Transverse colon (tissue), 4 donors: ENCODE data around the gene SLC35F5. TPM values are rescaled to one million over a fixed set of nuclear protein-coding genes. Genes with fewer than 3 reads are reported as not detected.

Source experiments
- DNase-seq: peaks from one replicate; pipeline ENCODE4 v3.0.0-alpha.2; 2019
- H3K27ac ChIP-seq, 4 donors: fragments of 200-600 bp; sonication (generic); 2 replicates each; pipeline ENCODE4 v1.5.1; 2016 to 2018; ENCODE audit warnings: inconsistent platforms in 4 of 4
- H3K27me3 ChIP-seq: fragments of 200-600 bp; sonication (generic); 2 replicates; pipeline ENCODE4 v1.5.1; 2017; ENCODE audit warnings: inconsistent platforms
- H3K36me3 ChIP-seq, 4 donors: fragments of 200-600 bp; sonication (generic); 2 replicates each; pipeline ENCODE4 v1.5.1; 2017 to 2019; ENCODE audit warnings: inconsistent platforms in 4 of 4
- H3K4me1 ChIP-seq, 4 donors: fragments of 200-600 bp; sonication (generic); 2 replicates each; pipeline ENCODE4 v1.5.1; 2017 to 2020; ENCODE audit warnings: inconsistent platforms in 4 of 4
- H3K4me3 ChIP-seq, 4 donors: fragments of 200-600 bp; sonication (generic); 1 replicate in 1 of 4; 2 replicates in 3 of 4; pipeline versions ENCODE4 v1.5.1 to v1.6.1; 2017 to 2019; ENCODE audit warnings: inconsistent platforms in 4 of 4
- H3K9me3 ChIP-seq, 2 donors: fragments of 200-600 bp; sonication (generic); 2 replicates each; pipeline ENCODE4 v1.5.1; 2017 to 2019; ENCODE audit warnings: inconsistent platforms in 2 of 2
- CTCF ChIP-seq, 5 experiments: fragments of 200-600 bp in 3 of 5; fragments of 450-650 bp in 2 of 5; sonication (generic) in 3 of 5; IDR thresholded peaks; 1 replicate in 2 of 5; 2 replicates in 3 of 5; pipeline ENCODE4 v1.5.1; 2016 to 2017; ENCODE audit warnings: antibody characterized with exemption in 5 of 5, inconsistent platforms in 3 of 5, mild to moderate bottlenecking in 2 of 5, moderate library complexity in 1 of 5
- EP300 ChIP-seq: sonication (generic); formaldehyde crosslinking; IDR thresholded peaks from one replicate; pipeline ENCODE4 v1.6.1; 2017; ENCODE audit warnings: antibody characterized with exemption, low read depth
- POLR2A ChIP-seq: fragments of 450-650 bp; IDR thresholded peaks from one replicate; pipeline ENCODE4 v1.6.1; 2016; ENCODE audit warnings: antibody characterized with exemption, mild to moderate bottlenecking, moderate library complexity
- POLR2AphosphoS5 ChIP-seq, 3 donors: sonication (generic); formaldehyde crosslinking; IDR thresholded peaks; one replicate each; pipeline ENCODE4 v1.6.1; 2016; ENCODE audit warnings: antibody characterized with exemption in 3 of 3
- WGBS, 2 donors: methylation state at CpG; one replicate each; pipeline ENCODE4 v1.1.5; 2018; ENCODE audit warnings: low coverage in 1 of 2; 5-methylcytosine and 5-hydroxymethylcytosine counted together
- in situ Hi-C, 4 donors: fragments of 200-750 bp; cut with MboI; loops; one replicate each; pipeline versions ENCODE4 v1.15.0 to v1.15.1; 2017; ENCODE audit warnings: low sequenced_read_pairs in 3 of 4, low pct_ligation_motif_present in 1 of 4, low pct_unique_long_range_greater_than_20kb in 1 of 4
- intact Hi-C: fragments of 100-400 bp; cut with DNase I; formaldehyde crosslinking; loops from one replicate; pipeline ENCODE4 v1.15.1; 2023; ENCODE audit warnings: low total_unique reads
- total RNA-seq, 4 donors: library from RNA; depleted of rRNA; stranded (reverse); fragments of >200 nt; gene quantifications; one replicate each; pipeline ENCODE4 v1.1.0, GENCODE V29; 2016

Gene SLC35F5
- total RNA-seq, 4 donors from 2014 or later, result 83.2 to 165 (median 128) TPM

- no peak for DNase-seq
- H3K9me3 ChIP-seq, result no peaks in the 10 kb centered on the region
- intact Hi-C loops, result no loop called here
- TF ChIP-seq CTCF (IDR thresholded peaks at IDR 0.05), result no peak
- TF ChIP-seq POLR2A, result no peak
- TF ChIP-seq POLR2AphosphoS5 (IDR thresholded peaks at IDR 0.05), result no peak
- TF ChIP-seq EP300, result no peak
- H3K4me3 ChIP-seq, result no peak overlapping the region
- in situ Hi-C loops, result loop anchor here in 3 of 4 donors (10.0 to 25.0 kb wide), 4 partner anchors 52 to 775 kb away; no protein-coding TSS in a partner anchor
- H3K27me3 ChIP-seq, result no peaks in the 10 kb centered on the region
- H3K4me1 ChIP-seq, result peaks cover 0 to 13% (median 2%) of the 10 kb centered on the region in 4 donors
- H3K27ac ChIP-seq, result no peak overlapping the region
- H3K36me3 ChIP-seq, result no peaks in the 10 kb centered on the region
- WGBS, 2 donors, result 75 to 87% methylated on average over 2 to 3 of the region's 3 CpGs
These were observed 6.1 kb upstream of the SLC35F5 start for GRCh38 chr2:113762377-113763118.

- 57 to 59% methylated on average over 1 of the region's 1 CpG for WGBS, 2 donors
- intact Hi-C loops, result no loop called here
These were observed 4.0 kb upstream of the SLC35F5 start for GRCh38 chr2:113760400-113760799.

GRCh38 chr2:113757138-113757657, 756 bp upstream of the SLC35F5 start:
- peak; percentile 21 for DNase-seq
- Histone ChIP-seq H3K27ac (peak overlapping the region; percentile 93 to 97 (median 94)), H3K4me3 (peak overlapping the region; percentile 32 to 84 (median 76)), H3K9me3 (no peaks in the 10 kb centered on the region), H3K27me3 (no peaks in the 10 kb centered on the region), H3K4me1 (peaks cover 6 to 37% (median 24%) of the 10 kb centered on the region in 4 donors), H3K36me3 (peaks cover 0 to 4% (median 0%) of the 10 kb centered on the region in 4 donors)
- WGBS, 2 donors, result 19 to 47% methylated on average over 2 to 17 of the region's 17 CpGs
- in situ Hi-C loops (loop anchor here (5.0 to 25.0 kb wide), 5 partner anchors 128 to 780 kb away; no protein-coding TSS in a partner anchor), intact Hi-C loops (loop anchor here (5.0 kb wide), 1 partner anchor 135 kb away; the partner anchor contains the start of gene ACTR3)
- TF ChIP-seq EP300 (no peak), POLR2AphosphoS5 (IDR thresholded peaks at IDR 0.05) (no peak), CTCF (IDR thresholded peaks at IDR 0.05) (no peak), POLR2A (no peak)

More at GRCh38 chr2:113760400-113760799, 4.0 kb upstream of the SLC35F5 start:
- in situ Hi-C loops, result loop anchor here in 3 of 4 donors (10.0 to 25.0 kb wide), 4 partner anchors 54 to 777 kb away; no protein-coding TSS in a partner anchor
- H3K9me3 ChIP-seq, result no peaks in the 10 kb centered on the region
- H3K4me3 ChIP-seq, result no peak overlapping the region
- H3K27me3 ChIP-seq, result no peaks in the 10 kb centered on the region
- DNase-seq, result no peak
- peaks cover 0 to 19% (median 7%) of the 10 kb centered on the region in 4 donors for H3K4me1 ChIP-seq
- TF ChIP-seq CTCF (IDR thresholded peaks at IDR 0.05), result no peak
- no peak for TF ChIP-seq POLR2AphosphoS5 (IDR thresholded peaks at IDR 0.05)
- TF ChIP-seq EP300, result no peak
- no peaks in the 10 kb centered on the region for H3K36me3 ChIP-seq
- H3K27ac ChIP-seq, result no peak overlapping the region

GRCh38 chr2:113755835-113756354, 547 bp downstream of the SLC35F5 start:
- Histone ChIP-seq H3K9me3 (no peaks in the 10 kb centered on the region), H3K27me3 (no peaks in the 10 kb centered on the region), H3K36me3 (peaks cover 0 to 11% (median 4%) of the 10 kb centered on the region in 4 donors), H3K4me1 (peaks cover 6 to 32% (median 24%) of the 10 kb centered on the region in 4 donors), H3K27ac (peak overlapping the region; percentile 93 to 97 (median 94)), H3K4me3 (peak overlapping the region; percentile 69 to 84 (median 84))
- in situ Hi-C loops (loop anchor here (5.0 to 25.0 kb wide), 5 partner anchors 129 to 781 kb away; no protein-coding TSS in a partner anchor), intact Hi-C loops (loop anchor here (5.0 kb wide), 1 partner anchor 136 kb away; the partner anchor contains the start of gene ACTR3)
- DNase-seq, result no peak
- WGBS, 2 donors, result 0% methylated on average over 17 of the region's 26 CpGs; no CpG with 5 or more reads in 1 of the 2 donors
- no peak for TF ChIP-seq POLR2AphosphoS5 (IDR thresholded peaks at IDR 0.05)
- no peak for TF ChIP-seq CTCF (IDR thresholded peaks at IDR 0.05)
- no peak for TF ChIP-seq EP300
- no peak for TF ChIP-seq POLR2A
